Effector memory CD4-positive, alpha-beta T cell (primary cell): ENCODE data around the gene CALY.

Experiments used
- DNase-seq, 3 donors: peaks; one replicate each; pipeline ENCODE4 v3.0.0-alpha.2; 2020
- H3K27ac ChIP-seq: 2 replicates; pipeline ENCODE4 v1.7.0; 2013; ENCODE audit warnings: mild to moderate bottlenecking, low read length, moderate library complexity; ENCODE audit not compliant: insufficient read depth, poor library complexity, severe bottlenecking
- H3K27me3 ChIP-seq: replicated peaks from 2 replicates; pipeline ENCODE4 v1.7.0; 2013; ENCODE audit warnings: mild to moderate bottlenecking, low read length; ENCODE audit not compliant: insufficient read depth, control insufficient read depth, poor library complexity, severe bottlenecking
- H3K36me3 ChIP-seq: 2 replicates; pipeline ENCODE4 v1.7.0; 2013; ENCODE audit warnings: mild to moderate bottlenecking, low read length, moderate library complexity; ENCODE audit not compliant: control insufficient read depth, insufficient read depth
- H3K4me1 ChIP-seq: 2 replicates; pipeline ENCODE4 v1.7.0; 2013; ENCODE audit warnings: low read length, mild to moderate bottlenecking; ENCODE audit not compliant: control insufficient read depth, insufficient read depth, poor library complexity, severe bottlenecking
- H3K4me3 ChIP-seq: 2 replicates; pipeline ENCODE4 v1.7.0; 2013; ENCODE audit warnings: low read length, low read depth, mild to moderate bottlenecking; ENCODE audit not compliant: insufficient read depth, poor library complexity, severe bottlenecking
- H3K9me3 ChIP-seq: 2 replicates; pipeline ENCODE4 v1.7.0; 2013; ENCODE audit warnings: mild to moderate bottlenecking, low read length, moderate library complexity; ENCODE audit not compliant: control insufficient read depth

The CALY gene

GRCh38 chr10:133366130-133366478, 29.4 kb upstream of the CALY start:
- no peak overlapping the region for H3K27ac ChIP-seq
- no peak for DNase-seq
- H3K27me3 ChIP-seq = no peaks in the 10 kb centered on the region
- H3K4me1 ChIP-seq = no peaks in the 10 kb centered on the region
- H3K9me3 ChIP-seq = no peaks in the 10 kb centered on the region
- H3K36me3 ChIP-seq = peaks cover 44% of the 10 kb centered on the region
- no peak overlapping the region for H3K4me3 ChIP-seq

- Histone ChIP-seq H3K36me3 (peaks cover 44% of the 10 kb centered on the region), H3K27ac (no peak overlapping the region), H3K4me3 (no peak overlapping the region), H3K27me3 (no peaks in the 10 kb centered on the region), H3K9me3 (no peaks in the 10 kb centered on the region), H3K4me1 (no peaks in the 10 kb centered on the region)
- no peak for DNase-seq
Observed at GRCh38 chr10:133365461-133366129, 28.9 kb upstream of the CALY start.

- Histone ChIP-seq H3K4me1 (no peaks in the 10 kb centered on the region), H3K4me3 (no peak overlapping the region), H3K27me3 (no peaks in the 10 kb centered on the region), H3K36me3 (peaks cover 36% of the 10 kb centered on the region), H3K9me3 (no peaks in the 10 kb centered on the region), H3K27ac (no peak overlapping the region)
- DNase-seq = no peak
Observed at GRCh38 chr10:133364645-133365431, 28.1 kb upstream of the CALY start.

- Histone ChIP-seq H3K27me3 (no peaks in the 10 kb centered on the region), H3K4me1 (no peaks in the 10 kb centered on the region), H3K27ac (no peak overlapping the region), H3K9me3 (no peaks in the 10 kb centered on the region), H3K36me3 (peaks cover 24% of the 10 kb centered on the region), H3K4me3 (no peak overlapping the region)
- no peak for DNase-seq
Observed at GRCh38 chr10:133362846-133363245, 26.1 kb upstream of the CALY start.

- Histone ChIP-seq H3K36me3 (peaks cover 23% of the 10 kb centered on the region), H3K9me3 (no peaks in the 10 kb centered on the region), H3K27me3 (no peaks in the 10 kb centered on the region), H3K4me1 (peaks cover 5% of the 10 kb centered on the region), H3K27ac (no peak overlapping the region), H3K4me3 (no peak overlapping the region)
- DNase-seq = no peak
Observed at GRCh38 chr10:133361773-133362441, 25.2 kb upstream of the CALY start.

- Histone ChIP-seq H3K27me3 (no peaks in the 10 kb centered on the region), H3K27ac (no peak overlapping the region), H3K9me3 (no peaks in the 10 kb centered on the region), H3K4me3 (no peak overlapping the region), H3K4me1 (peaks cover 9% of the 10 kb centered on the region), H3K36me3 (peaks cover 17% of the 10 kb centered on the region)
- no peak for DNase-seq
Observed at GRCh38 chr10:133361227-133361626, 24.5 kb upstream of the CALY start.

- no peaks in the 10 kb centered on the region for H3K27me3 ChIP-seq
- H3K4me1 ChIP-seq = peaks cover 9% of the 10 kb centered on the region
- no peak overlapping the region for H3K27ac ChIP-seq
- no peaks in the 10 kb centered on the region for H3K9me3 ChIP-seq
- H3K36me3 ChIP-seq = peaks cover 5% of the 10 kb centered on the region
- no peak for DNase-seq
- H3K4me3 ChIP-seq = no peak overlapping the region
Observed at GRCh38 chr10:133359972-133360610, 23.4 kb upstream of the CALY start.

GRCh38 chr10:133359554-133359971, 22.9 kb upstream of the CALY start:
- Histone ChIP-seq H3K27ac (no peak overlapping the region), H3K4me3 (no peak overlapping the region), H3K36me3 (peaks cover under 1% of the 10 kb centered on the region), H3K4me1 (peaks cover 9% of the 10 kb centered on the region), H3K9me3 (no peaks in the 10 kb centered on the region), H3K27me3 (no peaks in the 10 kb centered on the region)
- DNase-seq = peak in 2 of 3 donors; percentile 21 to 34

GRCh38 chr10:133358925-133359310, 22.2 kb upstream of the CALY start:
- peaks cover 9% of the 10 kb centered on the region for H3K4me1 ChIP-seq

More at GRCh38 chr10:133358925-133359310, 22.2 kb upstream of the CALY start:
- Histone ChIP-seq H3K36me3 (no peaks in the 10 kb centered on the region), H3K27me3 (no peaks in the 10 kb centered on the region), H3K4me3 (no peak overlapping the region), H3K9me3 (no peaks in the 10 kb centered on the region), H3K27ac (no peak overlapping the region)
- DNase-seq = no peak
